ENCODE measurements around the gene TSPAN6.

Gene TSPAN6

DNA sequence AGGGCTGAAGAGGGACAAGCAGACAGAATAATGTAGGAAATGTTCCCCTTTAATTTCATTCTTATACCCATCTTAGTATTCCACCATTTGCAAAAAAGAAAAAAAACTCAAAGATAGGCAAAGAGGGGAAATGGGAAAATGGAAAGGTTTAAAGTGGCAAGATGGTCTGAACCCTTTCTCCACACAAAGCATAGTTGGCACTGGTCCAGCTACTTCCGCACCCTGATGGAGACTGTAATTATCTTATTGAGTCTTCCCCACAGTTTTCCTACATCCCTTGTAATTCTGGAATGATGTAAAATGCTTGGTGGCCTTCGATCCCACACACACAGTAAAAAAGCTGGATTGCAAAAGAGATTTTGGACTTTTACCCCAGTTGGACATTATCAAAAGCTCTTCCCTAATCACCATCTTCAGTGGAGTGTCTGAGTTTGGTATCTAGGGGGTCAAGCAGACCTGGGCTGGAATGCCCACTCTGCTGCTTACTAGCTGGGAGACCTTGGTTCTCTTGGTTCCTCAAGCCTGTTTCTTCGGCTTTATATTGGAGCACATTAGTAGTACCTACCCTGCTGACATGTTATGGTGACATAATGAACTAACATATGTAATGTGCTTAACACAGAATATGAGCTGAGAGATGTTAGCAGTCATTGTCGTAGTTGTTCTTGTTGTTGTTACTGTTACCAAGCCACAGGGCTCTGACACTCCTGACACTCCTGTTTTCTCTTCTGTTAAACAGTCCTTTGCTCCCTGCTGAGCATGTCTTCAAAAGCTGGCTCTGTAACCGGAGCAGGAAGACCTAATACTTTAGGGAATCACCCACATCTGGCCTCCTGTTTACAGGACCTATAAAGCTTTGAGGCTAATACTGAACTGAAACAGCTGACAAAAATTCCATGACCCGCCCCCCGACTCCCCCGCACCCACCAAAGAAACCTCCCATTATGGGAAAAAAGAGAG is 12.1 kb upstream of the TSPAN6 start:
- DNase-seq (ENCODE audit: low read depth) = peak; percentile 95
- no peak overlapping the region for H3K4me3 ChIP-seq (ENCODE audit: low read depth, low read length)
- TF ChIP-seq, protein P1, sequence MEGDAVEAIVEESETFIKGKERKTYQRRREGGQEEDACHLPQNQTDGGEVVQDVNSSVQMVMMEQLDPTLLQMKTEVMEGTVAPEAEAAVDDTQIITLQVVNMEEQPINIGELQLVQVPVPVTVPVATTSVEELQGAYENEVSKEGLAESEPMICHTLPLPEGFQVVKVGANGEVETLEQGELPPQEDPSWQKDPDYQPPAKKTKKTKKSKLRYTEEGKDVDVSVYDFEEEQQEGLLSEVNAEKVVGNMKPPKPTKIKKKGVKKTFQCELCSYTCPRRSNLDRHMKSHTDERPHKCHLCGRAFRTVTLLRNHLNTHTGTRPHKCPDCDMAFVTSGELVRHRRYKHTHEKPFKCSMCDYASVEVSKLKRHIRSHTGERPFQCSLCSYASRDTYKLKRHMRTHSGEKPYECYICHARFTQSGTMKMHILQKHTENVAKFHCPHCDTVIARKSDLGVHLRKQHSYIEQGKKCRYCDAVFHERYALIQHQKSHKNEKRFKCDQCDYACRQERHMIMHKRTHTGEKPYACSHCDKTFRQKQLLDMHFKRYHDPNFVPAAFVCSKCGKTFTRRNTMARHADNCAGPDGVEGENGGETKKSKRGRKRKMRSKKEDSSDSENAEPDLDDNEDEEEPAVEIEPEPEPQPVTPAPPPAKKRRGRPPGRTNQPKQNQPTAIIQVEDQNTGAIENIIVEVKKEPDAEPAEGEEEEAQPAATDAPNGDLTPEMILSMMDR (conservative IDR thresholded peaks at IDR 0.05; ENCODE audit: low read depth, low read length) = no peak

DNA sequence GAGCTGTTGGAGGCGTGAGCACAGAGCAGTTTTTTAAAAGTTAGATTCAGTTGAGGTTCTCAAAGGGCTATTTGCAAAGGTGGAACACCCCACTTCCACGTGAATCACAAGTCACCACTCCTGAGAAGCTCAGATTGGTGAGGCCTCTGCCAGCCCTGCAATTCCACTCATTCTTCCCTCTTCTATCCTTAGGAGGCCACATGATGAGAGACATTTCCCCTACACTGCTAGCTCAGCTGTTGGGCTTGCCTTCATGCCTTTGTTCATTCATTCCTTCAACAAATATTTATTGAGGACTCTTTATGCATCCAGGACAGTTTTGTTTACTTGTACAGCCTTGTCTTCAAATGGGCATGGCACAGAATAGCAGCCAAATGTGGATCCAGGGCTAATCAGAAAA is 11.1 kb upstream of the TSPAN6 start:
- TF ChIP-seq, protein P1 (conservative IDR thresholded peaks at IDR 0.05; ENCODE audit: low read depth, low read length) = no peak
- peak; percentile 57 for DNase-seq (ENCODE audit: low read depth)
- no peak overlapping the region for H3K4me3 ChIP-seq (ENCODE audit: low read depth, low read length)

DNA sequence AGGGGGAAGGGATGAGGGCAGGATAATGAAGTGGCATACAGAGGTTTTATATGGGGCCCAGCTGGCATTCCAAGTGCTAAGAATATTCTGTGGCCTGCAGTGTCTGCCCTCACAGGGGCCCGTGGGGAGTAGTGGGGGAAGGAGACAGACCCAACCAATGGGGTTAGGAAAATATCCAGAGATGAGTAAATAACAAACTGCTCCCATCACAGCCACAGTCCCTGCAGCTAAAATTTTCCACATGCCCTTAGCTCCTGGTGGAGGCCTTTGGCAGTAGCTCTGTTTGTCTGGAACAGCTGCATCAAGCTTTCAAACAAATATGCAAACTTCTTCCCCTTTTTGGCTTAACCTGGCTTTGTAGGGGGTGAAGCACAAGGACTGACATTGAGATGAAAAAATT is 10.5 kb upstream of the TSPAN6 start:
- TF ChIP-seq, protein P1 (conservative IDR thresholded peaks at IDR 0.05; ENCODE audit: low read depth, low read length) = peak; percentile 47
- peak; percentile 76 for DNase-seq (ENCODE audit: low read depth)
- H3K4me3 ChIP-seq (ENCODE audit: low read depth, low read length) = no peak overlapping the region

DNA sequence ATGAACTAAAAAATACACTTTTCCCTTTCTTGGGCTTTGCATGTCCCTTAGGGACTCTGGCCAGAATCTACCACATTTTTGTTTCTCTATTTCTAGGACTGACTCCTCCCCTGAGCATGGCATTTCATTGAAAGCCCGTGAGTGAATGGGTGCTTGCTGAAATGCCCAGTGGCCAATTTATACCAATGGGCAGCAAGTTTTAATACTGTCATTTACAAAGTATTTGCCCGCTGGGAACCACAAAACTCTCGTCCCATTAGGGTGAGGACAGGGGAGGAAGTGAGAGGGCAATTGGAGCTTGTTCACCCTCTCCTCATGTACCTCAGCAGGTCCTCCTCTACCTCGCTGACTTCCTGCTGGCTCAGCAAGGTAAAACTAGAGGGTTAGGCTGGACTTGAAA is 8.5 kb upstream of the TSPAN6 start:
- H3K4me3 ChIP-seq (ENCODE audit: low read depth, low read length) = peak overlapping the region; percentile 65
- TF ChIP-seq, protein P1 (conservative IDR thresholded peaks at IDR 0.05; ENCODE audit: low read depth, low read length) = no peak
- no peak for DNase-seq (ENCODE audit: low read depth)

DNA sequence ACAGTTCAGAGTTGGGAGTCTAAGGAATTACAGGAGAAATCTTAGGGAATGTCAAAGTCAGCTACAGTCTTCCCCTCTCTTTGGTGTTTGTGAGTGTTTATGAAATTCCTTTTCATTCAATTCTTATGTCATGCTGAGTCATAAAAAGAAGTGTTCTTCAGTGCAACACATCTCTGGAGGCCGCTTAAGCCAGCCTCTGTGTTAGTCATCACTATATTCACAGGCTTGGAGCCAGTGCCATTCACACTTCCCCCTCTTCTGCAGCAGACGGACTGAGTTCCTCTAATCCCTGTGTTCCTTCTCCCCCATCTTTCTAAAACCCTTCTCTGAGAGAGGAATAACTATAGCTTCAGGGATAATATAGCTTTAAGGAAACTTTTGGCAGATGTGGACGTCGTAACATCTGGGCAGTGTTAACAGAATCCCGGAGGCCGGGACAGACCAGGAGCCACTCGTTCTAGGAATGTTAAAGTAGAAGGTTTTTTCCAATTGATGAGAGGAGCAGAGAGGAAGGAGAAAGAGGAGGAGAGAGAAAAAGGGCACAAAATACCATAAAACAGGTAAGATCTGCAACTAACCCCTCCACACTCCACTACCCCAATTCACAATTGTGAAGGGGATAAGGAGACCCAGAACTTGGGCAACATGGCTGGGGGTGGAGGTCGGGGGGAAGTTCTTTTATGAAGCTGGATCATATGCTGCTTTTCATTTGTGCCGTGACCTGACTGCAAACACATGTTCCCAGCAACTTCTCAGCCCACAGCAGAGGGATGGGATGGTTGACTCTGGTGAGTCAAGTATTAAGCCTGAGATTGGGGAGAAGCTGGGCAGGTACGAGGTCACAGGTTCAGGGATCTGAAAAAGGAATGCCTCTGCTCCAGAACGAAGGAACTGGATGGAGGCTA is 7.6 kb upstream of the TSPAN6 start, which contains the start of gene SRPX2:
SRPX2 (plus strand) TSS at position 244 of the 905 bp plus-strand sequence. CDS start 2,124 bp downstream, outside the sequence.
- peak within 1 kb of the TSS; percentile 65 for H3K4me3 ChIP-seq (ENCODE audit: low read depth, low read length)
- TF ChIP-seq, protein P1 (conservative IDR thresholded peaks at IDR 0.05; ENCODE audit: low read depth, low read length) = no peak
- peak; percentile 90 for DNase-seq (ENCODE audit: low read depth)

DNA sequence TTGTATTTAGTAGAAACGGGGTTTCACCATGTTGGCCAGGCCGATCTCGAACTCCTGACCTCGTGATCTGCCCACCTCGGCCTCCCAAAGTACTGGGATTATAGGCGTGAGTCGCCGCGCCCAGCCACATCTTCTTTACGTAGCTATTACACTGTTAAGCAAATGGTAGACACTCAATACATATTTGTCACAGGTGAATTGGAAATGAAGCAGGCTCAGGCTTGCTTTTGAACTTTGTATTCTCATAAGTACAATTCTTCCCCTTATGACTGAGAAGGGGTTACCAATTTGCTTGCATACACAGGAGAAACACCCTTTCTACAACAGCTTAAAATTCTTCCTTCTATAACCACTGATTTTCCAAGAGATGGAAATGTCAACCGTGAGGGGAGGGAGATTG is 6.6 kb upstream of the TSPAN6 start:
- no peak for DNase-seq (ENCODE audit: low read depth)
- TF ChIP-seq, protein P1 (conservative IDR thresholded peaks at IDR 0.05; ENCODE audit: low read depth, low read length) = no peak

More for the DNA sequence above, 6.6 kb upstream of the TSPAN6 start:
- H3K4me3 ChIP-seq (ENCODE audit: low read depth, low read length) = no peak overlapping the region

Data from choroid plexus epithelial cell (primary cell).